ENCODE data around the gene XRCC1.

DNA sequence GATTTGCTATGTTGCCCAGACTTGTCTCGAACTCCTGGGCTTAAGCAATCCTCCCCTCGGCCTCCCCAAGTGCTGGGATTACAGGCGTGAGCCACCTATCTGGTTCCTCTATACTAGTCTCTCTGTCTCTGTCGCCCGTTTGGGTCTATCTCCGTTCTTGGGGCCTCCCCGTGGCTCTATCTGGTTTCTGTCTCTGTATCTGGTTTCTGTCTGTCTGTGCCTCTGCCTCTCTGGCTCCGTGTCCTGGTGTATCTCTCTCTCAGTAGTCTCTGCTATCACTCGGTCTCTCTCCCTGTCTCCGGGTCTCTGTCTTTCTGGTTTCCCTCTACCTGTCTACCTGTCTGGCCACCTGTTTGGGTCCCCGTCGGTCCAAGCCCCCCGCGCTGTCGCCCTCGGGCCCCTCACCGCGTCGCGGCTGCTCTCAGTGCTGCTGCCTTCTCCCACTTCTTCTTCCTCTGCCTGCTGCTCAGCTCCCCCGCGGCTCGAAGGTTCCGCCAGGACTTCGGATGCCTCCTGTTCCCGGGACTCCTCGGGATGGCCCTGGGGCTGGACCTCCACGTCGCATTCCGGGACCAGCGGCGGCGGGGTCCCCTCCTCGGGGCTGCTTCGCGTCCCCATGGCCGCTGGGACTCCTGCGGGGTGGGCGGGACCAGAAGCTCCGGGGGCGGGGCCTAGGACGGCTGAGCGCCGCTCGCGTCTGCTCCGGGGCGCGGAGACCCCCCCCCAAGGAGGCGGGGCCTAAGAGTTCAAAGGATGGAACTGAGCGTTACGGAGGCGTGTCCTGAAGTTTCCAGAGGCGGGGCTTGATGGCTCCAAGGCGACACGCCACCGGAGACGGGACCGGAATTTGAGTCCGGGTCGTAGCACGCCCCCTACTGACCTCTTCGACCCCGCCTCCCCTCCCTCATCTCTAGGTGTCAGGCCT lies 71.6 kb downstream of the XRCC1 start:
- TF ChIP-seq JUND (IDR thresholded peaks at IDR 0.05): no peak
- TF ChIP-seq, protein P1, sequence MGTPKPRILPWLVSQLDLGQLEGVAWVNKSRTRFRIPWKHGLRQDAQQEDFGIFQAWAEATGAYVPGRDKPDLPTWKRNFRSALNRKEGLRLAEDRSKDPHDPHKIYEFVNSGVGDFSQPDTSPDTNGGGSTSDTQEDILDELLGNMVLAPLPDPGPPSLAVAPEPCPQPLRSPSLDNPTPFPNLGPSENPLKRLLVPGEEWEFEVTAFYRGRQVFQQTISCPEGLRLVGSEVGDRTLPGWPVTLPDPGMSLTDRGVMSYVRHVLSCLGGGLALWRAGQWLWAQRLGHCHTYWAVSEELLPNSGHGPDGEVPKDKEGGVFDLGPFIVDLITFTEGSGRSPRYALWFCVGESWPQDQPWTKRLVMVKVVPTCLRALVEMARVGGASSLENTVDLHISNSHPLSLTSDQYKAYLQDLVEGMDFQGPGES (IDR thresholded peaks at IDR 0.05; ENCODE audit: low read depth, low read length): no peak
- TF ChIP-seq, protein P2, sequence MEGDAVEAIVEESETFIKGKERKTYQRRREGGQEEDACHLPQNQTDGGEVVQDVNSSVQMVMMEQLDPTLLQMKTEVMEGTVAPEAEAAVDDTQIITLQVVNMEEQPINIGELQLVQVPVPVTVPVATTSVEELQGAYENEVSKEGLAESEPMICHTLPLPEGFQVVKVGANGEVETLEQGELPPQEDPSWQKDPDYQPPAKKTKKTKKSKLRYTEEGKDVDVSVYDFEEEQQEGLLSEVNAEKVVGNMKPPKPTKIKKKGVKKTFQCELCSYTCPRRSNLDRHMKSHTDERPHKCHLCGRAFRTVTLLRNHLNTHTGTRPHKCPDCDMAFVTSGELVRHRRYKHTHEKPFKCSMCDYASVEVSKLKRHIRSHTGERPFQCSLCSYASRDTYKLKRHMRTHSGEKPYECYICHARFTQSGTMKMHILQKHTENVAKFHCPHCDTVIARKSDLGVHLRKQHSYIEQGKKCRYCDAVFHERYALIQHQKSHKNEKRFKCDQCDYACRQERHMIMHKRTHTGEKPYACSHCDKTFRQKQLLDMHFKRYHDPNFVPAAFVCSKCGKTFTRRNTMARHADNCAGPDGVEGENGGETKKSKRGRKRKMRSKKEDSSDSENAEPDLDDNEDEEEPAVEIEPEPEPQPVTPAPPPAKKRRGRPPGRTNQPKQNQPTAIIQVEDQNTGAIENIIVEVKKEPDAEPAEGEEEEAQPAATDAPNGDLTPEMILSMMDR (IDR thresholded peaks at IDR 0.05): no peak
- TF ChIP-seq POLR2AphosphoS5 (IDR thresholded peaks at IDR 0.05; ENCODE audit: low read depth, low read length): no peak
- no peak for TF ChIP-seq NFIC (IDR thresholded peaks at IDR 0.05; ENCODE audit: borderline replicate concordance)
- TF ChIP-seq, protein P3, sequence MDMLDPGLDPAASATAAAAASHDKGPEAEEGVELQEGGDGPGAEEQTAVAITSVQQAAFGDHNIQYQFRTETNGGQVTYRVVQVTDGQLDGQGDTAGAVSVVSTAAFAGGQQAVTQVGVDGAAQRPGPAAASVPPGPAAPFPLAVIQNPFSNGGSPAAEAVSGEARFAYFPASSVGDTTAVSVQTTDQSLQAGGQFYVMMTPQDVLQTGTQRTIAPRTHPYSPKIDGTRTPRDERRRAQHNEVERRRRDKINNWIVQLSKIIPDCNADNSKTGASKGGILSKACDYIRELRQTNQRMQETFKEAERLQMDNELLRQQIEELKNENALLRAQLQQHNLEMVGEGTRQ (IDR thresholded peaks at IDR 0.05; ENCODE audit: borderline replicate concordance, low read depth, low read length): no peak
- TF ChIP-seq GABPA (IDR thresholded peaks at IDR 0.05; ENCODE audit: low read depth): no peak; the same call in 1 of the 2 replicates
- peak; percentile 37 for TF ChIP-seq RAD21 (IDR thresholded peaks at IDR 0.05; ENCODE audit: low read length)

Data from SK-N-SH (cell line).